Activated naive CD8-positive, alpha-beta T cell treated with anti-CD3 and anti-CD28 coated beads, Interleukin-2, amount 50 U/mL, for 16 hours (primary cell): ENCODE measurements around the gene SCG5.

Experiments
- DNase-seq: peaks from one replicate; pipeline ENCODE4 v3.0.0-alpha.2; 2020; ENCODE audit warnings: low read depth, low spot score

SCG5 gene

DNA sequence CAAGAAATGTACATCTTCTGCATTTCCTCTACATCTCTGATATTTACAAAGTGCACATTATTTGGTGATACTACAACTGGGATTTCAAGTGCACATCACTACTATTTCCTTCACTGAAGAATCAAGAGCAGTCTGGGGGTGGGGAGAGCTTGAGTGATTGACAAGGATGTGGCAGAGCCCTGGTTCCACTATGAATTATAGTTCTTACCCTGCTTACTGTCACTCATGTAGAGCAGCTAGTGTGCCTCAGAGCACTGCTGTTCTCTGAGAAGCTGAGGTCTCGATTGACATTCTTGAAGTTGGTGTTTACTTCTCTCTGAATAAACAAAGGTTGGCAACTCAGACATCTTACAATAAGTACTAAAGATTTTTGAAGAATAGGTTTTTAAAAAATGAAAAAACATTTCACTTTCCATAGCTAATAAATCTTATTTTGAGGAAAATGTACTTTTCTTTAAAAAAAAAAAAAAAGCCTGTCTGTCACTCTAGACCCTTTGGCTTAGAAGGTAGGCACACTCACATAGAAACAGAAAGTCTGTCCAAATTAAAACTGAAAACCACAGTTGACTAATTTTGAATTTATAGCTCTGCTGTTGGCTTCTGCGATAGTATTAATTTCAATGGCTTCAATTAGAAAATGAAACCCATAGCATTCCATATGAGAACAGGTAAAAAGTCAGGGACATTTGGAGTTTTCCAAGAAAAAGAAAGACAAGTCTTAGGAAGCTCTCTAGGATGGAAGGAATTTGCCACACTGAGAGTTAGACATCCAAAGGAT lies 81.8 kb downstream of the SCG5 start:
- DNase-seq: no peak

DNA sequence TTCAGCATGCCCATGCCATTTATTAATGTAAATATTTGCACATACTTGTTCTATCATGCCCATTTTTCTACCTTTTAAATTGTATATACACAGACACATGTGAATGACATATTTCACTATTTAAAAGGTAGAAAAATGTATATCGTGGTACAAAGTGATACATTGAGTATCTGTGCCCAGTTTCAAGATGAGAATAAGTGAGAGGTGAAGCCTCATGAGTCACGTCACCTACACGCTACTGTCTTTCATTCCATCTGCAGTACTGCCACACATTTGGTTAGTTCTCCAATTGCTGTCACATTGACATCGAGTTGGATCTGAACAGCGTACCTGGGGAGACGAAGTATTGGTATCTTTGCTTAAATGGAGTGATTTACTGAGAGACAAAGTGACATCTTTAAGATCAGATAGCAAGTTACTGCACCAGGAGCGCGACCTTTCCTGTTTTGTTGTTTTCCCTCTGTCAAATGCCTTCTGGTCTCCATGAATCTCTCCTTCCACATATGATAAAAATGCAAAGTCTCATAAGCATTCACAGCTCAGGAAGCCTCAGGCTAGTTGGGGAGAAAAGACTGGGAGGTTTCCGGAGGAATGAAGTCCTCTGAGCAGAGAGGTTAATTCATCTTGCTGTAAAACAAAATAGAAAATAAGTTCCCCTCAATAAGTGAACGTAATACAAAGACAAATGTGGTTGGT lies 88.3 kb downstream of the SCG5 start:
- no peak for DNase-seq

DNA sequence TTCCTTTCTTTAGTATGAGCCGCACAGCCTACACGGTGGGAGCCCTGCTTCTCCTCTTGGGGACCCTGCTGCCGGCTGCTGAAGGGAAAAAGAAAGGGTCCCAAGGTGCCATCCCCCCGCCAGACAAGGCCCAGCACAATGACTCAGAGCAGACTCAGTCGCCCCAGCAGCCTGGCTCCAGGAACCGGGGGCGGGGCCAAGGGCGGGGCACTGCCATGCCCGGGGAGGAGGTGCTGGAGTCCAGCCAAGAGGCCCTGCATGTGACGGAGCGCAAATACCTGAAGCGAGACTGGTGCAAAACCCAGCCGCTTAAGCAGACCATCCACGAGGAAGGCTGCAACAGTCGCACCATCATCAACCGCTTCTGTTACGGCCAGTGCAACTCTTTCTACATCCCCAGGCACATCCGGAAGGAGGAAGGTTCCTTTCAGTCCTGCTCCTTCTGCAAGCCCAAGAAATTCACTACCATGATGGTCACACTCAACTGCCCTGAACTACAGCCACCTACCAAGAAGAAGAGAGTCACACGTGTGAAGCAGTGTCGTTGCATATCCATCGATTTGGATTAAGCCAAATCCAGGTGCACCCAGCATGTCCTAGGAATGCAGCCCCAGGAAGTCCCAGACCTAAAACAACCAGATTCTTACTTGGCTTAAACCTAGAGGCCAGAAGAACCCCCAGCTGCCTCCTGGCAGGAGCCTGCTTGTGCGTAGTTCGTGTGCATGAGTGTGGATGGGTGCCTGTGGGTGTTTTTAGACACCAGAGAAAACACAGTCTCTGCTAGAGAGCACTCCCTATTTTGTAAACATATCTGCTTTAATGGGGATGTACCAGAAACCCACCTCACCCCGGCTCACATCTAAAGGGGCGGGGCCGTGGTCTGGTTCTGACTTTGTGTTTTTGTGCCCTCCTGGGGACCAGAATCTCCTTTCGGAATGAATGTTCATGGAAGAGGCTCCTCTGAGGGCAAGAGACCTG lies 89.5 kb downstream of the SCG5 start:
- no peak for DNase-seq

DNA sequence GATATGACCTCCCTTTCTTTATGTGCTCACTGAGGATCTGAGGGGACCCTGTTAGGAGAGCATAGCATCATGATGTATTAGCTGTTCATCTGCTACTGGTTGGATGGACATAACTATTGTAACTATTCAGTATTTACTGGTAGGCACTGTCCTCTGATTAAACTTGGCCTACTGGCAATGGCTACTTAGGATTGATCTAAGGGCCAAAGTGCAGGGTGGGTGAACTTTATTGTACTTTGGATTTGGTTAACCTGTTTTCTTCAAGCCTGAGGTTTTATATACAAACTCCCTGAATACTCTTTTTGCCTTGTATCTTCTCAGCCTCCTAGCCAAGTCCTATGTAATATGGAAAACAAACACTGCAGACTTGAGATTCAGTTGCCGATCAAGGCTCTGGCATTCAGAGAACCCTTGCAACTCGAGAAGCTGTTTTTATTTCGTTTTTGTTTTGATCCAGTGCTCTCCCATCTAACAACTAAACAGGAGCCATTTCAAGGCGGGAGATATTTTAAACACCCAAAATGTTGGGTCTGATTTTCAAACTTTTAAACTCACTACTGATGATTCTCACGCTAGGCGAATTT lies 91.2 kb downstream of the SCG5 start:
- no peak for DNase-seq

DNA sequence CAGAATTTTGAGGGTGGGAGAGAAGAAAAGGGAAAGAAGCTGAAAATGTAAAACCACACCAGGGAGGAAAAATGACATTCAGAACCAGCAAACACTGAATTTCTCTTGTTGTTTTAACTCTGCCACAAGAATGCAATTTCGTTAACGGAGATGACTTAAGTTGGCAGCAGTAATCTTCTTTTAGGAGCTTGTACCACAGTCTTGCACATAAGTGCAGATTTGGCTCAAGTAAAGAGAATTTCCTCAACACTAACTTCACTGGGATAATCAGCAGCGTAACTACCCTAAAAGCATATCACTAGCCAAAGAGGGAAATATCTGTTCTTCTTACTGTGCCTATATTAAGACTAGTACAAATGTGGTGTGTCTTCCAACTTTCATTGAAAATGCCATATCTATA lies 91.8 kb downstream of the SCG5 start:
- DNase-seq: no peak

DNA sequence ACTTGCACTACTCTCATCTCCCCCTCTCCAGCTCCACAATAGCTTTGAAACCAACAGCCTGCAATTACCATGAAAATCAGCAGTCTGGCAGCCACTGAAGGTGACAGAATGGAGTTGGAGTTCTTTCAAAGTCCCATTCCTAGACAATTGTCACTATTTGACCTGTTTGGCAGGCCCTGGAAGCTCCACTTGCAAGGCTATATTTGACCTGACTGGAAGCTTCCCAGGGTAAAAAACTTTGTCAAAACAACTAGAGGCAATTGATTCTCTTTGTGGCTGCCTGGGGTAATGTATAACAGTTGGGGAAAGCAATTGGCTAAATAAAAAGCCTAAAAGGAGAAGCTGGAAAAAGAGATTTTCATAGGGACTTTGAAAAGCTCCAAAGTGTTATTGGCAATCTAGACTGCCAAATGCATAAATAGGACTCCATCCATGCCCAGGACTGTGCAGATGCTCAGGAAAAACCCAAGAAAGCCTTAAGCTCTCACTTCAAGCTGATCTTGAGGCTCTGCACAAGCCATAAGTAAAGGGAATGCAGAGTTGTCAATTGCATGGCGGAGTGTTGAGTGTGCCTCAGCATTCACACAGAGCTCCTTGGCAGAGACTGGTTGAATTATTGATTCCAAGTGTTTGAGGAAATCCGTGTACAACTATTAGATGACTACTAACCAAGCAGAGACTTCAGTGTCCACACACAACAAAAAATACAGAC lies 94.6 kb downstream of the SCG5 start:
- no peak for DNase-seq

DNA sequence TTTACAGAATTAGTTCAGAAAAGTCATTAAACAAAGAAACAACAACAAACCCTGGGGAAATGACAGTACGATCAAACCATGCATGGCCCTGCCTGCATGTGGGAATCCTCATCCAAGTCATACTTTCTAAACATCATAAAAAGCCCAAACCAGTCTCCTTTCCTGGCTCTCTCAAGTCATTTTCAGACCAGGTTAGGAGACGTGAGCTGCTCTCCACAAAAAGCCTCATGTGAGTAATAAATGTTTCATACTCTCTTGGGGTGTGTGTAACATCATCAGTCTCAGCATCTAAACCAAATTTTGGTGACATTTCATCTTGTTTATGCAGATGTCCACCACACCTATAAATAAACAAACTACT lies 95.2 kb downstream of the SCG5 start:
- no peak for DNase-seq

DNA sequence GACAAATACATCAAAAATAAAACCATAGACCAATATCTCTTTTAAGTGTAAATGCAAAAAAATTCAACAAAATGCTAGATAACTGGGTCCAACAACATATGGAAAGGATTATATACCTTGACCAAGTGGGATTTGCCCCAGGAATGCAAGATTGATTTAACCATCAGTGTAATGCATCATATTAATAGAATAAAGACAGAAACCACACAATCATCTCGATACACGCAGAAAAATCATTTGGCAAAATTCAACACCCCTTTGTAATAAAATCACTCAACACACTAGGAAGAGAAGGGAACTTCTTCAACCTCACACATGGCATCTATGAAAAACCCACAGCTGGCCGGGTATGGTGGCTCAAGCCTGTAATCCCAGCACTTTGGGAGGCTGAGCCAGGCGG lies 95.8 kb downstream of the SCG5 start:
- DNase-seq: no peak

DNA sequence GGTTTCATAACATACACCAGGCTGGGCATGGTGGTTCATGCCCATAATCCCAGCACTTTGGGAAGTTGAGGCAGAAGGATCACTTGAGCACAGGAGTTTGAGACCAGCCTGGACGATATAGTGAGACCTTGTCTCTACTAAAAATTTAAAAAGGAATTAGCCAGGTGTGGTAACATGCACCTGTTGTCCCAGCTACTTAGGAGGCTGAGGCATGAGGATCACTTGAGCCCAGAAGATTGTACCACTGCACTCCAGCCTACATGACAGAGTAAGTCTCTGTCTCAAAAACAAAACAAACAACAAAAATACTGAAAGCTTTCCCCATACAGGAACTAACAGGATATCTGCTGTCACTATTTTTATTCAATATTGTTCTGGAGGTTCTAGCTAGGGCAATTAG lies 97.2 kb downstream of the SCG5 start:
- DNase-seq: no peak

DNA sequence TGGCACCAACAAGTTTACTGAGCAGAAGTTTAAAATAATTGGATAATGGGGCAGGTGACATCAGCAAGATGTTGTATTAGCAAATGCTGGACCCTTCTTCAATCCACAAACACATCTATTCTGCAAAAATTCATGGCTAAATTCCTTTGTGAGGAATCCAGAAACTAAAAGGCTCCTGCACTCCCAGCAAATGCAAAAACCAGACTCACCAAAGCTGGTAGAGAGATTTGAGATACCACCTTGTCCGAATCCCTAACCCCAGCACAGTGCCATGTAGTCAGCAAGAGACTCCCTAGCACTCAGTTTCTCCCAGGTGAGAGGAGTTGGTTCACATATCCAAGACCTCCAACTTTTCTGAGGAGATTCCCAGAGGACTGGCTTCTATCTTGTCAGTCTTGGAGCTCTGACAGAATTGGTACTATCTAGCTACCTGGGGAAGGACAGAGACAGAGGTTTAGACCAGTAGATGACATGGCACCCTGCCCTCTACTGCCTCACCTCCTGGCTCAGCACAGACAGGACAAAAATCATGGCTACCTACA lies 98.1 kb downstream of the SCG5 start:
- DNase-seq: no peak

DNA sequence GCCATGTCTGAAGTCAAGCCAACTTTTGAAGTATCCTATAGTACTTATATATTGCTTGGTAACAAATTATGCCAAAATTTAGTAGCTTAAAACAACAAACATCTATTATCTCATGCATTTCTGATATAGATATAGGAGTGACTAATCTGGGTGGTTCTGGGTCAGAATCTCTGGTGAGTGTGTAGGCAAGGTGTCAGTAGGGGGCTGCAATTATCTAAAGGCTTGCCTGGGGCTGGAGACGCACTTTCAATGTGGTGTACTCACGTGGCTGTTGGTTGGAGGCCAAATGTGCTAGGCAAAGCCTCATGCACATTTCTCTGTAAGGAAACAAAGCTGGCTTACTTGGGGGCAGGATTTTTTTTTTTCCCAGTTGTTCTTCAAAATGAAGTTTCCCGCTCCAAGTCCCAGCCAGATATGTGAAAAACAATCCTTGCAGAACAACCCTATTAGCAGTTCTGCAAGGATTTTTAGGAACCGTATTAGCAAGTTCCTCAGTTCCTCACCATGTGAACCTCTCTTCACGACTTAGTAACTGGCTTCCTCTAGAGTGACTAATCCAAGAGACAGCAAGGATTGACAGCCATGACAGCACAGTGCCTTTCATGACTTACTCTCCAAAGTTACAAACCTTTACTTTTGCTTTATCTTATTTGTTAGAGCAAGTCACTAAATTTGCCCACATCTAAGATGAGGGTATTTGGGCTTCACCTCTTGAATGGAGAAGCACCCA lies 102.1 kb downstream of the SCG5 start:
- no peak for DNase-seq

DNA sequence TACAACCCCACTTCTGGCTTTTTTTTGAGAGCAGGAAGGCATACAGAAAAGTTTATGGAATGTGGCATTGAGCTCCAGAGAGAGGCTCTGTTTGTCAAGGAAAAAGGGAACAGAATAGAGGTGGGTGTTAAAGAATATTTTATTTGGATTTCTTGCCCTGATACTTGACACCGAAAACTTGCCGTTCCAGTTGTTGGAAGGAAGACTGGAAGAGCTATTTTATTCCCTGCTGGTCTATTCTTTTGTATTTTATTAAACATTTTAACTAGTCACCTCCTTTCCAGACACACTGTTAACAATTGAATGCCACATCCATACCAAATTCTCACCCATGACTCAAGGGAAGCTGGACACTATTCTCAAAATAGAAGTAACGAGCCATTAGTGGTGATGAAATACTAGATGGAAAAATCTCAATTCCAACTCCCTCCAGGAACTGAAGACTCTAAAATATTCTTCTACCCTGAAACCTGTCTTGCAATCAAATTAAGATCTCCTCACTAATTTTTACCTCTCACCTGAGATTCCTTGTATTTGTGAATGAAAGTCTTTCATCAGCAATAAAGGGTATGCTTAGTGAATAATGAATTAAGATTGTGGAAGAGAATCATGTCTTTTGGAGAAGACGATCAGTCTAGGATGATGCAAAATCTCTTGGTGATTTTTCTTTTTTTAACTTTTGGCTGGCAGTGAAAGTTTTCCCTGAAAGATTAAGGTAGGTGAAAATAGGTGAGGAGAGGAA lies 104.8 kb downstream of the SCG5 start:
- no peak for DNase-seq
